PFSK-1 (cell line): ENCODE results near the gene ADAMTS7.

Source experiments
- FOXP2 ChIP-seq: optimal IDR thresholded peaks from 2 replicates; pipeline ENCODE3; 2011; ENCODE audit warnings: borderline replicate concordance, control low read depth, inconsistent platforms; ENCODE audit not compliant: insufficient read depth; ENCODE audit errors: extremely low read length, extremely low read depth
- POLR2AphosphoS5 ChIP-seq: IDR thresholded peaks from 2 replicates; pipeline ENCODE4 v1.6.1; 2012; ENCODE audit warnings: low read depth, mild to moderate bottlenecking, control low read depth, low read length, moderate library complexity
- REST ChIP-seq, 2 experiments: IDR thresholded peaks; 2 replicates each; pipeline versions ENCODE4 v1.6.1 to v1.8.0; 2011 to 2012; ENCODE audit warnings: low read depth in 2 of 2, low read length in 2 of 2, control low read depth in 1 of 2, inconsistent platforms in 1 of 2, mild to moderate bottlenecking in 1 of 2, moderate library complexity in 1 of 2; ENCODE audit not compliant: insufficient read depth in 1 of 2
- SIN3A ChIP-seq: IDR thresholded peaks from 2 replicates; pipeline ENCODE4 v1.6.1; 2012; ENCODE audit warnings: mild to moderate bottlenecking, low read length, moderate library complexity, borderline replicate concordance; ENCODE audit not compliant: insufficient read depth
- TAF1 ChIP-seq: IDR thresholded peaks from 2 replicates; pipeline ENCODE4 v1.6.1; 2012; ENCODE audit warnings: low read length, control low read depth, borderline replicate concordance; ENCODE audit not compliant: insufficient read depth

ADAMTS7 gene

GRCh38 chr15:78714890-78715289 lies 96.4 kb downstream of the ADAMTS7 start:
- TF ChIP-seq SIN3A (no peak), POLR2AphosphoS5 (no peak), REST (IDR thresholded peaks at IDR 0.05; ENCODE audit: insufficient read depth in 1 of 2, low read depth in 2 of 2, low read length in 2 of 2) (no peak), TAF1 (no peak)

DNA sequence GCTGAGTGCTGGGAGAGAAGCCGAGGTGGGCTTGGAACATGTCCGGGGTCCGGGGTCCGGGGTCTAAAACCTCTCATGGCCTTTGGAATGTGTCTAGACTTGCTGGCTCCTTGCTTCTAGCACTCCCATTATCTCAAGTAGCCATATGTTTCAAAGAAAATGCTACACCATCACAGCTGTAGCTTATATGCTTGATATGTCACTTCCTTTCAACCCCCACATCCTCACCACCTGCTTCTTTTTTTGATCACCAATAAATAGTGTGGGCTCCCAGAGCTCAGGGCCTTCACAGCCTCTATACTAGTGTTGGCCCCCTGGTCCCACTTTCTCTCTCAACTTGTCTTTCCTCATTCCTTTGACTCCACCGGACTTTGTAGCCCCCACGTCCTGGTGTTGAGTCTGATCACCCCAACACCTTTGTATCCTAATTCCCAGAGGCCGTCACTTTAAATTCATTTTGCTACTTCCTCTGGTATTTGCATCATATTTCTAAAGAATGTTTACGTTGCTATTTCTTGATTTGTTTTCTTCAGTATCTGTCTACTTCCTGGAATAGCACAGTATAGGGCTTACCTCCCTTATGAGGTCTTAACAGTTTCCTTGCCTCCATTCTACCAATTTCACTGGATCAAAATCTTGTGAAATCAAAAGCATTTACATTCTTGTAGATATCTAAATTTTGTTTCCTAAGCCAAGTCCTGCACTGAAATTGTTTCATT lies 98.3 kb downstream of the ADAMTS7 start:
- no peak for TF ChIP-seq REST (IDR thresholded peaks at IDR 0.05; ENCODE audit: insufficient read depth in 1 of 2, low read depth in 2 of 2, low read length in 2 of 2)

GRCh38 chr15:78711638-78712037 lies 99.6 kb downstream of the ADAMTS7 start:
- TF ChIP-seq FOXP2 (no peak), REST (IDR thresholded peaks at IDR 0.05; ENCODE audit: insufficient read depth in 1 of 2, low read depth in 2 of 2, low read length in 2 of 2) (no peak), TAF1 (no peak), SIN3A (no peak), POLR2AphosphoS5 (no peak)

DNA sequence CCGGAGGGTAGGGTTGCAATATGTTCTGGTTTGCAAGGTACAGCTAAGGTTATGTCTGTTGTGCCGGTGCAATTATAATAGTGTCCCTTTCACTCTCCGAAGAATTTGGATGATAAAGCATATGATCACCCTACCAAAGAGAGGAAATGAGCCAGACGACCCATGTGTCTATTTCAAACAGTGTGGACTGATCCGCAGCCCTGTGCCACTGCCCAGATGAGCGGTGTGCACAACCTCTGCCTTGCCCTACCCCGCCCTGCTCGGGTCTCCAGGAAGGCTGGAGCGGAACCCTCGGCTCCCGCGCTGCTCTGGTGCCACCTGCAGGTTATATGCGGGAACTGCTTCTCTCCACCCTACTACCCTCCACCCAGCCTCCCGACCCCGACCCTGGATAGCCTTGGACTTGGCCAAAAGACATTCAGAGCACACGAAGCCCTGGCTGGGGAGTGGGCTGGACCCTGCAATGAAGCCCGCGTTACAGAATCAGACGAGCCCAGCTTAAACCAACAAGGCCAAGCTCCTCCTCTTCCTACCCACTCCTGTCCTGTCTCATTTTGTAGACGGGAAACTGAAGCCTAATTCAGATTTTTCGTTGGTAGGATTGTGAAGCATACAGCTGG lies 101.9 kb downstream of the ADAMTS7 start:
- TF ChIP-seq FOXP2: peak; percentile 28
- no peak for TF ChIP-seq POLR2AphosphoS5
